Astrocyte (in vitro differentiated cells and primary cell): Measurements from ENCODE around the gene CLIC6. TPM values are rescaled to one million over a fixed set of nuclear protein-coding genes. Genes with fewer than 3 reads are reported as not detected.

Experiments used
- DNase-seq: peaks from one replicate; pipeline ENCODE4 v3.0.0-alpha.2; 2010; ENCODE audit warnings: low read depth
- FAIRE-seq: peaks from 2 replicates; lab custom pipeline; 2011; peaks lifted over from hg19 to GRCh38; lab: Jason Lieb, UNC
- H2AFZ ChIP-seq: 2 replicates; pipeline ENCODE4 v1.6.0; 2012; ENCODE audit warnings: low read depth, low read length, inconsistent platforms
- H3K27ac ChIP-seq: 2 replicates; pipeline ENCODE4 v1.5.1; 2011; ENCODE audit warnings: low read depth, low read length, inconsistent platforms
- H3K27me3 ChIP-seq: 2 replicates; pipeline ENCODE4 v1.6.0; 2011; ENCODE audit warnings: low read length, inconsistent platforms; ENCODE audit not compliant: insufficient read depth
- H3K36me3 ChIP-seq: 2 replicates; pipeline ENCODE4 v1.5.1; 2011; ENCODE audit warnings: low read length, inconsistent platforms; ENCODE audit not compliant: insufficient read depth
- H3K4me1 ChIP-seq: 2 replicates; pipeline ENCODE4 v1.5.1; 2011; ENCODE audit warnings: low read length, inconsistent platforms; ENCODE audit not compliant: insufficient read depth
- H3K4me2 ChIP-seq: 2 replicates; pipeline ENCODE4 v1.6.0; 2012; ENCODE audit warnings: low read length, inconsistent platforms
- H3K4me3 ChIP-seq: 2 replicates; pipeline ENCODE4 v1.5.1; 2011; ENCODE audit warnings: low read depth, mild to moderate bottlenecking, low read length, inconsistent platforms; ENCODE audit not compliant: insufficient read depth
- H3K79me2 ChIP-seq: 2 replicates; pipeline ENCODE4 v1.6.0; 2012; ENCODE audit warnings: mild to moderate bottlenecking, low read length, inconsistent platforms; ENCODE audit not compliant: insufficient read depth
- H3K9ac ChIP-seq: 2 replicates; pipeline ENCODE4 v1.6.0; 2012; ENCODE audit warnings: mild to moderate bottlenecking, low read length, inconsistent platforms
- H3K9me3 ChIP-seq: 2 replicates; pipeline ENCODE4 v1.5.1; 2012; ENCODE audit warnings: low read depth, mild to moderate bottlenecking, low read length, inconsistent platforms; ENCODE audit not compliant: insufficient read depth
- H4K20me1 ChIP-seq: 2 replicates; pipeline ENCODE4 v1.6.0; 2012; ENCODE audit warnings: low read length, inconsistent platforms; ENCODE audit not compliant: insufficient read depth
- H3K27ac Mint-ChIP-seq: one replicate; pipeline ENCODE4 v1.8.0; 2021; ENCODE audit warnings: mild to moderate bottlenecking, mixed read lengths; ENCODE audit not compliant: unreplicated experiment
- H3K27me3 Mint-ChIP-seq: one replicate; pipeline ENCODE4 v1.8.0; 2021; ENCODE audit warnings: low read depth, mixed read lengths; ENCODE audit not compliant: unreplicated experiment
- H3K36me3 Mint-ChIP-seq: one replicate; pipeline ENCODE4 v1.8.0; 2021; ENCODE audit warnings: low read depth, mixed read lengths; ENCODE audit not compliant: unreplicated experiment
- H3K4me1 Mint-ChIP-seq: one replicate; pipeline ENCODE4 v1.8.0; 2021; ENCODE audit warnings: low read depth, mixed read lengths; ENCODE audit not compliant: unreplicated experiment
- H3K4me3 Mint-ChIP-seq: one replicate; pipeline ENCODE4 v1.8.0; 2021; ENCODE audit warnings: mild to moderate bottlenecking, moderate library complexity, mixed read lengths; ENCODE audit not compliant: unreplicated experiment
- H3K9me3 Mint-ChIP-seq: one replicate; pipeline ENCODE4 v1.8.0; 2021; ENCODE audit warnings: mild to moderate bottlenecking, mixed read lengths; ENCODE audit not compliant: unreplicated experiment
- CTCF ChIP-seq: IDR thresholded peaks from 2 replicates; pipeline ENCODE4 v1.5.1; 2011; ENCODE audit warnings: low read depth, mild to moderate bottlenecking, inconsistent platforms, low read length, moderate library complexity; ENCODE audit not compliant: insufficient read depth
- EZH2 ChIP-seq: IDR thresholded peaks from 2 replicates; pipeline ENCODE4 v1.6.1; 2012; ENCODE audit warnings: mild to moderate bottlenecking, low read length, inconsistent platforms; ENCODE audit not compliant: insufficient read depth
- total RNA-seq: library from RNA; stranded (reverse); gene quantifications from 2 replicates; pipeline ENCODE4 v1.2.1, GENCODE V29; 2021

CLIC6 gene
- total RNA-seq, 1 donor from 2014 or later: 0.30 TPM

- H3K9ac ChIP-seq: no peak overlapping the region
- Mint-ChIP-seq H3K9me3 (peaks cover 1% of the 10 kb centered on the region), H3K27me3 (peaks cover 16% of the 10 kb centered on the region), H3K27ac (no peak overlapping the region), H3K36me3 (no peaks in the 10 kb centered on the region), H3K4me1 (peaks cover 10% of the 10 kb centered on the region), H3K4me3 (no peak overlapping the region)
- no peak for TF ChIP-seq EZH2
- TF ChIP-seq CTCF: no peak
- no peak overlapping the region for H3K27ac ChIP-seq
- no peaks in the 10 kb centered on the region for H3K4me1 ChIP-seq
- no peak overlapping the region for H3K4me3 ChIP-seq
- H3K79me2 ChIP-seq: no peaks in the 10 kb centered on the region
- H3K36me3 ChIP-seq: no peaks in the 10 kb centered on the region
- DNase-seq: no peak
- H2AFZ ChIP-seq: no peak overlapping the region
- no peaks in the 10 kb centered on the region for H3K9me3 ChIP-seq
- no peak overlapping the region for H3K4me2 ChIP-seq
- peaks cover 47% of the 10 kb centered on the region for H3K27me3 ChIP-seq
- no peaks in the 10 kb centered on the region for H4K20me1 ChIP-seq
- no peak for FAIRE-seq
Measured at GRCh38 chr21:34688715-34689114, 19.9 kb downstream of the CLIC6 start.

GRCh38 chr21:34690041-34690792 is 21.4 kb downstream of the CLIC6 start:
- Mint-ChIP-seq H3K36me3 (no peaks in the 10 kb centered on the region), H3K4me1 (peaks cover 10% of the 10 kb centered on the region), H3K9me3 (peaks cover 6% of the 10 kb centered on the region), H3K27ac (peak overlapping the region; percentile 9), H3K4me3 (no peak overlapping the region), H3K27me3 (peaks cover 16% of the 10 kb centered on the region)
- Histone ChIP-seq H3K4me3 (no peak overlapping the region), H3K9ac (no peak overlapping the region), H4K20me1 (no peaks in the 10 kb centered on the region), H3K27ac (no peak overlapping the region), H3K4me1 (no peaks in the 10 kb centered on the region), H2AFZ (no peak overlapping the region), H3K27me3 (peaks cover 39% of the 10 kb centered on the region), H3K36me3 (no peaks in the 10 kb centered on the region), H3K9me3 (no peaks in the 10 kb centered on the region), H3K79me2 (no peaks in the 10 kb centered on the region), H3K4me2 (no peak overlapping the region)
- FAIRE-seq (no peak), DNase-seq (no peak)
- TF ChIP-seq EZH2 (no peak), CTCF (no peak)

GRCh38 chr21:34690793-34691175 is 22.0 kb downstream of the CLIC6 start:
- Histone ChIP-seq H3K9ac (no peak overlapping the region), H3K4me2 (no peak overlapping the region), H3K4me3 (no peak overlapping the region), H3K27ac (no peak overlapping the region), H2AFZ (no peak overlapping the region), H3K36me3 (no peaks in the 10 kb centered on the region), H3K79me2 (no peaks in the 10 kb centered on the region), H3K9me3 (no peaks in the 10 kb centered on the region), H3K4me1 (no peaks in the 10 kb centered on the region), H3K27me3 (peaks cover 37% of the 10 kb centered on the region), H4K20me1 (no peaks in the 10 kb centered on the region)
- Mint-ChIP-seq H3K27me3 (peaks cover 16% of the 10 kb centered on the region), H3K4me3 (no peak overlapping the region), H3K9me3 (peaks cover 6% of the 10 kb centered on the region), H3K36me3 (no peaks in the 10 kb centered on the region), H3K27ac (peak overlapping the region; percentile 9), H3K4me1 (peaks cover 10% of the 10 kb centered on the region)
- DNase-seq (no peak), FAIRE-seq (no peak)
- no peak for TF ChIP-seq CTCF
- no peak for TF ChIP-seq EZH2
